Testis (tissue), 2 donors: ENCODE measurements around the gene LRRN2.

ENCODE experiments used
- POLR2A ChIP-seq: fragments of 450-650 bp; IDR thresholded peaks from one replicate; pipeline ENCODE4 v1.6.1; 2017; ENCODE audit warnings: antibody characterized with exemption, mild to moderate bottlenecking, moderate library complexity
- TF ChIP-seq, protein P1 (sequence below), 3 experiments: fragments of 450-650 bp in 2 of 3; fragments of 200-600 bp in 1 of 3; sonication (generic) in 1 of 3; IDR thresholded peaks; one replicate each; pipeline ENCODE4 v1.5.1; 2016 to 2019; ENCODE audit warnings: antibody characterized with exemption in 3 of 3, mild to moderate bottlenecking in 2 of 3, moderate library complexity in 1 of 3

DNA sequence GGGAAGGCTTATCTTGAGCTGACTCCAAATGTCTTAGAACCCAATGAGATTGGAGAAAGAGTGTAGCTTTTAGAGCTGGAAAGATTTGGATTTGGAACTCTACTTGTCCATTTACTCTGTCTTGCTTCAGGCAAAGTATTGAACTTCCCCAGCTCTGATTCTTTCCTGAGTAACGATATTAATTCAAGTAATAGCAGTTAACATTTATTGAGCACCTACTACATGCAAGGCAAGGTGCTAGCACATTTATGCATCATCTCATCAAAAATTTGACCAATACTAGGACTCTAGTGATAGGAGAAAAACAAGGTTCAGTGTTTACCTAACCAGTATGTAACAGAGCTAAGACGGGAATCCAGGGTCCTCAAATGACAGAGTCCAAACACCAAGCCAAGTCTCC is 2.5 kb upstream of the LRRN2 start:
- TF ChIP-seq POLR2A: no peak
- TF ChIP-seq, protein P1, sequence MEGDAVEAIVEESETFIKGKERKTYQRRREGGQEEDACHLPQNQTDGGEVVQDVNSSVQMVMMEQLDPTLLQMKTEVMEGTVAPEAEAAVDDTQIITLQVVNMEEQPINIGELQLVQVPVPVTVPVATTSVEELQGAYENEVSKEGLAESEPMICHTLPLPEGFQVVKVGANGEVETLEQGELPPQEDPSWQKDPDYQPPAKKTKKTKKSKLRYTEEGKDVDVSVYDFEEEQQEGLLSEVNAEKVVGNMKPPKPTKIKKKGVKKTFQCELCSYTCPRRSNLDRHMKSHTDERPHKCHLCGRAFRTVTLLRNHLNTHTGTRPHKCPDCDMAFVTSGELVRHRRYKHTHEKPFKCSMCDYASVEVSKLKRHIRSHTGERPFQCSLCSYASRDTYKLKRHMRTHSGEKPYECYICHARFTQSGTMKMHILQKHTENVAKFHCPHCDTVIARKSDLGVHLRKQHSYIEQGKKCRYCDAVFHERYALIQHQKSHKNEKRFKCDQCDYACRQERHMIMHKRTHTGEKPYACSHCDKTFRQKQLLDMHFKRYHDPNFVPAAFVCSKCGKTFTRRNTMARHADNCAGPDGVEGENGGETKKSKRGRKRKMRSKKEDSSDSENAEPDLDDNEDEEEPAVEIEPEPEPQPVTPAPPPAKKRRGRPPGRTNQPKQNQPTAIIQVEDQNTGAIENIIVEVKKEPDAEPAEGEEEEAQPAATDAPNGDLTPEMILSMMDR (IDR thresholded peaks at IDR 0.05): no peak
